GM18520 (cell line): ENCODE measurements around the gene CD27.
"Not testable (repeated sequence)": the region's sequence is repeated elsewhere in the genome, so short reads cannot be mapped to it uniquely, and the experiment has no call there.

ENCODE experiments used
- ATAC-seq: cut with Tn5 transposase; IDR thresholded peaks from one replicate; pipeline ENCODE4 v1.9.1; 2021; ENCODE audit not compliant: unreplicated experiment

CD27 gene

DNA sequence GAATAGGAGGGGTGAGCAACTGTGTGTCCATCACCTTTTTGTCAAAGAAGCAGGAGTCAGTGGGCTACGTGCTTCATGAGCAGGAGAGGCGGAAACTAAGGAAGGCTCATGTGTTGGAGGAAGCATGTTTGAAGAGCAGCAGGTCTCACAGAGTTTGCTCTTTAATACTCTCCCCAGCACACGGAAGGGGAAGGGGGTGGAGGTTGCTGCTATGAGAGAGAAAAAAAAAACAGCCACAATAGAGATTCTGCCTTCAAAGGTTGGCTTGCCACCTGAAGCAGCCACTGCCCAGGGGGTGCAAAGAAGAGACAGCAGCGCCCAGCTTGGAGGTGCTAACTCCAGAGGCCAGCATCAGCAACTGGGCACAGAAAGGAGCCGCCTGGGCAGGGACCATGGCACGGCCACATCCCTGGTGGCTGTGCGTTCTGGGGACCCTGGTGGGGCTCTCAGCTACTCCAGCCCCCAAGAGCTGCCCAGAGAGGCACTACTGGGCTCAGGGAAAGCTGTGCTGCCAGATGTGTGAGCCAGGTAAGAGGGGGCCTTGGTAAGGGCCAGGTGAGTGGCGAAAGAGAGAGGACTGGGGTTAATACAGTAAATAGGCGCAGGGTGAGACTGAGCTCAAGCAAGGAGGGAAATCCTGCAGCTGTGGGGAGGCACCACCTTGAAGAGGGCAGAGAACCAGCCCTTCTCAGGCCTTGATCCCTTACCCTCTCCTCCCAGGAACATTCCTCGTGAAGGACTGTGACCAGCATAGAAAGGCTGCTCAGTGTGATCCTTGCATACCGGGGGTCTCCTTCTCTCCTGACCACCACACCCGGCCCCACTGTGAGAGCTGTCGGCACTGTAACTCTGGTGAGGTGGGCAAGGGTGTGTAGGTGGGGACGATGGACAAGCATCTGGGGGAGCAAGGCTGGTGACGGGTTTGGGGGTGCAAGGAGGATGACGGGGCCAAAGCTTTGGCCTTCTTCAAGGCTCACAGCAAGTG, at the start of gene CD27:
CD27 (plus strand) TSS at position 252 of the 985 bp plus-strand sequence; CDS start at position 393, 141 bp downstream.
- no peak for ATAC-seq

DNA sequence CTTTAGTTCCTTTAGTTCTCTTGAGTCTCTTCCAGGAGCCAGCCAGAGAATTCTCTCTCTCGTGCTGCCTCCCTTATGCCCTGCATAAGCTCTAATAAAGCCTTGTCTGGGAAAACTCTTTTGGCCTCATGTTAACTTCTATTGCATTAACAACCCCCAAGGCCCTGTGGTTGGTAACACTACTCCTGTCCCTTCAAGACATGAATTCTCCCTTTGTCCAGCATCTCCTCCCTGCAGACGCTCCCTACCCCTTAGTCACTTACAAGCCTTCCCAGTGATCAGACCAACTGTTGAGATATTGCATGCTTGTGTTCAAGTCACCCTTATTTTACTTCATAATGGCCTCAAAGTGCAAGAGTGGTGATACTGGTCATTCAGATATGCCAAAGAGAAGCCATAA, 48.7 kb upstream of the CD27 start:
- ATAC-seq: no peak

DNA sequence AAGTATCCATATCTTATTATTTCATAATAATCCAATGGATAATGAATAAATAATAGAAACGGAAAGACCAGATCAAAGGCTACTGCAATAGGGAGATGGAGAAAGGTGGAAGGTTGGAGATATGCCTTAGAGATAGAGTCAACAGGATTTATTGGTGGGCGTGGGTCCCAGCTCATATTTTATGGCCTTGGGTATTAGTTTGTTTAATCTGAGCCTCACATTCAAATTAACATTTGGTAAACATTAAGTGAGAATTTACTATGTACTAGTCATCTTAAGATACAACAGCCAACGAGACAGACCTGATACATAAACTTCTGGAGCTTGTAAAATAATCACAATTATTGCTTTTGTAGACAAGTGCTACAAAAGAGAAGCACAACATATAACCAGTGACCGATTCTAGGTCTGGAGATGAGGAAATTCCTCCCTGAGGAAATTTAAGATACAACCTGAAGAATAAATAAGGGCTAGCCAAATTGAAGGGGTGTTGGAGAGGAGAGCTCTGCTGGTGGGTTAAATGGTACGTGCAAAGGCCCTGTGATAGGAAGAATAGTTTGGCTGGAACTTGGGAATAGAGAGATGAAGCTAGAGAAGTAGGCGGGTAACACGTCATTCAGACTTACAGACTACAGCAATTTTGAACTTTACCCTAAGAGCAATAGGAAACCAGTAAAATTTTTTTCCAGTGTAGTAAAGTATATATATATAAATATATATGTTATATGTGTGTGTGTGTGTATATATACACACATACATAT, 44.7 kb upstream of the CD27 start:
- no peak for ATAC-seq

DNA sequence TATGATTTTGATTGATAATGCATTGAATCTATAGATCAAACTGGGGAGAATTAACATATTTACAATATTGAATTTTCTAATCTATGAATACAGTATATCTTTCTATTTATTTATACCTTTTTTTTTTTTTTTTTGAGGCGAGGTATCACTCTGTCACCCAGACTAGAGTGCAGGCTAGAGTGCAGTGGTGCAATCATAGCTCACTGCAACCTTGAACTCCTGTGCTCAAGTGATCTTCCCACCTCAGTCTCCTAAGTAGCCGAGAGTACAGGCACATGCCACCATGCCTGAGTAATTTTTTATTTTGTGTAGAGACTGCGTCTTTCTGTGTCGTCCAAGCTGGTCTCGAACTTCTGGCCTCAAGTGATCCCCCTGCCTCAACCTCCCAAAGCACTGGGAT, 40.4 kb upstream of the CD27 start:
- ATAC-seq: no peak

DNA sequence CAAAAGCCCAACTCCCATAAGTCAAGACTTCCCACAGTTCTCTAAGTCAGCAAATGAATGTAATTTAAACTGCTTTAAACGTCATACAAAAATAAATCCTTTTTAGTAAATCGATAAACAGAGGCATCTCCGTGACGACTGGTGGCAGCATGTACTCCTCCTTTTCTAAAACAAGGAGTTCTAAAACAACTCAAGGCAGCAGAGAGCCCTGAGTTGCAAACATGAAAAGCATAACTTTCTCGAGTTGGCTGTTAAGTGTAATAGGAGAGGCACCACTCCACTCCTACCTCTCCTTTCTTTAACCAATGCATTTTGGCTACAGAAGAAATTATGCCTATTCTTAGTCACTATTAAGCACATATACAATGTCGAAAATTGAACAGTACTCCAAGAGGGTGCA, 38.8 kb upstream of the CD27 start:
- no peak for ATAC-seq

GRCh38 chr12:6407236-6407954, 37.4 kb upstream of the CD27 start:
- ATAC-seq: no peak

- no peak for ATAC-seq
Observed at GRCh38 chr12:6416596-6416995, 28.2 kb upstream of the CD27 start.

GRCh38 chr12:6418796-6419195, 26.0 kb upstream of the CD27 start:
- ATAC-seq: no peak

GRCh38 chr12:6420364-6420763, 24.4 kb upstream of the CD27 start:
- no peak for ATAC-seq

DNA sequence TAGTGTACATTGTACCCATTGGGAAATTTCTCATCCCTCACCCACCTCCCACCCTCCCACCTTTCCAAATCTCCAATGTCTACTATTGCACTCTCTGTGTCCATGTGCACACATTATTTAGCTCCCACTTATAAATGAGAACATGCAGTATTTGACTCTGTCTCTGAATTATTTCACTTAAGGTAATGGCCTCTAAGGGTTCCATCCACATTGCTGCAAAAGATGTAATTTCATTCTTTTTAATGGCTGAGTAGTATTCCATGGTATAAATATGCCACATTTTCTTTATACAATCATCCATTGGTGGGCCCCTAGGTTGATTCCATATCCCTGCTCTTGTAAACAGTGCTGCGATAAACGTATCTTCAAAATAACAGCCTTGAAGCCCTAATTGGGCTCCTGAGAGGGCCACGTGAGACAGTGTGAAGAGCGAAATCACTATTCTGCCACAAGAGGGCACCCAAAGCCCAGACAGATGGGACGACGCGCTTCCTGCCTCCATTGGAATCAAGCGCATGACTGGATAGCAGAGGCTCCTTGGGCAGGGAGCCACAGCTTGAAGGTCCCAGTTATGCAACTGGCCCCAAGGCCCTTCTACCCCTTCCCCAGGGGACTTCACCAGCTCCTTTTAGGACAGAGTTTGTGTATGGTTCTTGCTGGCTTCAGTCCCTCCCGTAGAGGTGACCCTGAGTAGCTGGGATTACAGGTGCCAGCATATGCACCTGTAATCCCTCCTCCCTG, 21.3 kb upstream of the CD27 start:
- ATAC-seq: no peak

DNA sequence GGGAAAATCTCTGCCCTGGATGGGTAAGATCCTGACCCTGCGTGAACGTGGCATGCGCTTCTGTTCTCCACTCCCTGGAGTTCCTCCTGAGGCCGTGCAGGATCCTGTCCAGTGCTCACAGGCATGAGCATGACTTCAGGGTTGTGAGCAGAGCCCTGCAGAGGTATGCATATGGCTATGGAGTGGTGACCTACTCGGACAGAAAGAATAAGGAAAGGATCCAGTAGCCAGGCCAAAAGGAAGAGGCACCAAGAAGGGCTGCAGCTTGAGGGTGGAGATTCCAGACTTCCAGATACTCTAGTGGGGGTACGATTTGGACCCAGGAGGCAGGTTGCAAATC, 20.8 kb upstream of the CD27 start:
- ATAC-seq: no peak

DNA sequence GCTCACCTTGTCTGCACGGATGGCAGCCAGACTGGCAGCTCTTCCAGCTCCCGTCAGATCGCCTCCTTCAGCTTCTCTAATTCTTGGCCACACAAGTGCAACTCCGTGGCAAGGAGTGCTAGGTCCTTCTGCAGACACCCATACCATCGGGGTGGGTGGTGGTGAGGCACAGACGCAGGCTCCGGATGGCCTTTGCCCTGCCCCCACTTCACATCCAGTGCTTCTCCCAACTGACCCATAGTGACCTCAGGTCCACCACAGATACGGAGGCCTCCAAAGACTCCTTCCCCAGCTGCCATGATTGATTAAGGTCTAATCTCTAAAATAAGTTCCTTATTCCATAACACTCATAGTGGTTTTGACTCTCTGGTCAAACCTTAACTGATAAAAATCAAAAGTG, 19.9 kb upstream of the CD27 start:
- no peak for ATAC-seq

DNA sequence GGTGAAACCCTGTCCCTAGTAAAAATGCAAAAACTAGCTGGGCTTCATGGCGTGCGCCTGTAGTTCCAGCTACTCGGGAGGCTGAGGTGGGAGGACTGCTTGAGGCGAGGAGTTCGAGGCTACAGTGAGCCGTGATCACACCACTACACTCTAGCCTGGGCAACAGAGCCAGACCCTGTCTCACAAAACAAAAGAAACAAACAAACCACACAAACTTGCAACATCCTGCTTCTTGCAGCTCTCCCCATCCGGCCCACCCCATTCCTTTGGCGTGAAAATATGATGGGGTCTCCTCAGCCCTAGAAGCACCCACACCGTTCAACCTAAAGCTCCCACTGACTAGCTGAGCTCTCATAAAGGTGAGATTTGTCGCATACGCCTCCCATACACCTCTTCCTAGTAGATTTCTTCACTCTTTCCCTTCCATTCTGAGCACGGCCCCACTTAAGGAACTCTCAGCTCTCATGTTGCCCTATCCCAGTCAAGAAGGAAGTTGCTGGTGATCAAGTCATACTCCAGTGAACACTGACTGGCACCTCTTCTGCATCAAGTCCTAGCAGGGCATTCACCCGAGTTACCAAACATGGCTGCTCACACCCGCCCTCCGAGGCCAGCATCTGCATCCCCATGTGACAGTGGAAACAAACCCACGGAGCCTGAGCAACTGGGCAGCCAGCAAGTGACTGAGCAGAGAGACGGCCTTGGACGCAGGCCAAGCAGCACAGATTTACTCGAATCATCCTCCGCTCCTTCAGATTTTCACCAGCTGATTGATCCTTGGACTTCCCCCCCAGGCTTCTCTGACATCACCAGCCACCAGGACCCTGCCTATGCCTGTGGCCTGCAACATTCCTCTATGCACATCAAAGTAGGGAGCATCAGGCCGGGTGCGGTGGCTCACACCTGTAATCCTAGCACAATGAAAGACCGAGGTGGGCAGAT, 18.9 kb upstream of the CD27 start:
- no peak for ATAC-seq

DNA sequence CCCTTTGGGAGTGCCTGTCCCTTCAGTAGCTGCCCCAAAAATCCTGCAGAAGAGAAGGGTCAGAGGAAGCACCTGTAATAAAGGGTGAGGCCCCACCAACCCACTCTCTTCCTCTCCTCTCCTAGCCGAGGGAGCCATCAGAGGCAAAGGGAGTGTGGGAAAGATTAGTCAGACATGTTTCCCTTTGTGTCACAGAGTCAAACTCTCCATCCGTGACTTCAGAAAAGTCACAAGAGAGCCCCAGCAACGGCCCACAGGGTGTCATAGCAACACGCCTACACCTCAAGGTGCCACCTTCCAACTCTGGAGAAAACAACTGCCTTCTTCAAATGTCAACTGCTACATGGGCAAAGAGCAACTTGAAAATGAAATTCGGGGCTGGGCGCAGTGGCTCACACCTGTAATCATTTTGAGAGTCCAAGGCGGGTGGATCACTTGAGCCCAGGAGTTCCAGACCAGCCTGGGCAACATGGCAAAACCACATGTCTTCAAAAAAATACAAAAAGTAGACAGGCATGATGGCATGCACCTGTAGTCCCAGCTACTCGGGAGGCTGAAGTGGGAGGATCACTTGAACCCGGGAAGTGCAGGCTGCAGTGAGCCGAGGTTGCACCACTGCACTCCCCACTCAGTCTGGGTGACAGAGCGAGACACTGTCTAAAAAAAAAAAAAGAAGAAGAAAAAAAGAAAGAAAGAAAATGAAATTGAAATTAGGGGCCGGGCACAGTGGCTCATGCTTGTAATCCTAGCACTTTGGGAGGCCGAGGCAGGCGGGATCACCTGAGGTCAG, 17.7 kb upstream of the CD27 start:
- peak; percentile 65 for ATAC-seq

DNA sequence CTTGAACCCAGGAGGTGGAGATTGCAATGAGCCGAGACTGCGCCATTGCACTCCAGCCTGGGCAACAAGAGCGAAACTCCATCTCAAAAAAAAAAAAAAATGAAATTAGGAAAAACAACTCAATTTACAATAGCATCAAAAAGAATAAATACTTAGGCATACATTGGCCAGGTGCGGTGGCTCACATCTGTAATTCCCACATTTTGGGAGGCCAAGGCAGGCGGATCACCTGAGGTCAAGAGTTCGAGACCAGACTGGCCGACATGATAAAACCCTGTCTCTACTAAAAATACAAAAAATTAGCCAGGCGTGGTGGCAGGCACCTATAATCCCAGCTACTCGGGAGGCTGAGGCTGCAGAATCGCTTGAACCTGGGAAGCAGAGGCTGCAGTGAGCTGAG, 17.0 kb upstream of the CD27 start:
- ATAC-seq: not testable (repeated sequence)

DNA sequence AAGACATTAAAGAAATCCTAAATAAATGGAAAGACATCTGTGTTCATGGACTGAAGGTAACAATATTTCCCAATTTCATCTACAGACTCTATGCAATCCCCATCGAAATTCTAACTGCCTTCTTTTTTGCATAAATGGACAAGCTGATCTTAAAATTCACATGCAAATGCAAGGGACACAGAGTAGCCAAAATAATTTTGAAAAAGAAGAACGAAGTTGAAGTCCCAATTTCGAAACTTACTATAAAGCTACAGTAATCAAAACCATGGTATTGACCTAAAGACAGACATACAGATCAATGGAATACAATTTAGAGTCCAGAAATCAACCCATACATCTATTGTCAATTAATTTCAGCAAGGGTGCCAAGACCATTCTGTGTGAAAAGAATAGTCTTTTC, 16.4 kb upstream of the CD27 start:
- no peak for ATAC-seq

- no peak for ATAC-seq
Observed at GRCh38 chr12:6430124-6430989, 14.4 kb upstream of the CD27 start.

GRCh38 chr12:6432991-6433390, 11.8 kb upstream of the CD27 start:
- ATAC-seq: no peak
